ENCODE measurements around the gene CREB3L2.

DNA sequence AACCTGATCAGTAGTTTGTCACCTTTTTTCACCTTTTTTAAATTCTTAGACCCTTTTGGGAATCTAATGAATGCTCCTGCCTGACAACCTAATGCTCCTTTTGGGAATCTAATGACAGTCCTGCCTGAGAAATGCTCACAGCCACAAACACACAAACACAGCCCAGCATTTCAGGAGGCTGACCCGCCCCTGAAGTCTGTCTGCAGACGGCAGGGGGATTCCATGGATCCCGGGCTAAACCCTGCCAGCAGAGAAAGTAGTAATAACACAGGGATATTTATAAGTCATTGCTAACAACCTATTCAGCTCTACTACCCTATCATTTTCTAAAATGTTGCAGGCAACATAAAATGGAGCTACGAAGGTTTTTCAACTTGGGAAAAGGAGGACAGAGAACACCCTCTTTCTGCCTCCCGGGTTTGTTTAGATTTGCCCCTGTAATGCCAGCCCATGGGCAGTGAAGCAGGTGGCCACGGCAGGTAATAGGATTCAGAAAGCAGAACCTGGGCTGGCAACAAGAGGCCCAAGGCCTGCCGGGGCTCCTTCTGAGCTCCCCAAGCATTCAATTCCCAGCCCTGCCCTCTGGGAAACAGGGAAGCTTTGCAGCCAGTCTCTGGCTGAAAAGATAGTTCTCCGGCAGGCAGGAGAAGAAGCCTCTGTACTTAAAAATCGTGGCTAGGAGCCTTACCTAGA is 65.2 kb downstream of the CREB3L2 start:
- TF ChIP-seq, protein P1, sequence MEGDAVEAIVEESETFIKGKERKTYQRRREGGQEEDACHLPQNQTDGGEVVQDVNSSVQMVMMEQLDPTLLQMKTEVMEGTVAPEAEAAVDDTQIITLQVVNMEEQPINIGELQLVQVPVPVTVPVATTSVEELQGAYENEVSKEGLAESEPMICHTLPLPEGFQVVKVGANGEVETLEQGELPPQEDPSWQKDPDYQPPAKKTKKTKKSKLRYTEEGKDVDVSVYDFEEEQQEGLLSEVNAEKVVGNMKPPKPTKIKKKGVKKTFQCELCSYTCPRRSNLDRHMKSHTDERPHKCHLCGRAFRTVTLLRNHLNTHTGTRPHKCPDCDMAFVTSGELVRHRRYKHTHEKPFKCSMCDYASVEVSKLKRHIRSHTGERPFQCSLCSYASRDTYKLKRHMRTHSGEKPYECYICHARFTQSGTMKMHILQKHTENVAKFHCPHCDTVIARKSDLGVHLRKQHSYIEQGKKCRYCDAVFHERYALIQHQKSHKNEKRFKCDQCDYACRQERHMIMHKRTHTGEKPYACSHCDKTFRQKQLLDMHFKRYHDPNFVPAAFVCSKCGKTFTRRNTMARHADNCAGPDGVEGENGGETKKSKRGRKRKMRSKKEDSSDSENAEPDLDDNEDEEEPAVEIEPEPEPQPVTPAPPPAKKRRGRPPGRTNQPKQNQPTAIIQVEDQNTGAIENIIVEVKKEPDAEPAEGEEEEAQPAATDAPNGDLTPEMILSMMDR (conservative IDR thresholded peaks at IDR 0.05; ENCODE audit: low read depth, low read length), result no peak
- TF ChIP-seq EZH2 (IDR thresholded peaks at IDR 0.05; ENCODE audit: low read length, unreplicated experiment) (no peak), EZH2phosphoT487 (IDR thresholded peaks at IDR 0.05; ENCODE audit: borderline replicate concordance, low read length) (no peak)

Data from PC-3 (cell line).